Left hindlimb (tissue), 1 donor: ENCODE data around the gene EYA2.
"Not testable (repeated sequence)": the region's sequence is repeated elsewhere in the genome, so short reads cannot be mapped to it uniquely, and the experiment has no call there.

ENCODE experiments used
- DNase-seq: peaks from one replicate; pipeline ENCODE4 v3.0.0-alpha.2; 2018

EYA2 gene, protein sequence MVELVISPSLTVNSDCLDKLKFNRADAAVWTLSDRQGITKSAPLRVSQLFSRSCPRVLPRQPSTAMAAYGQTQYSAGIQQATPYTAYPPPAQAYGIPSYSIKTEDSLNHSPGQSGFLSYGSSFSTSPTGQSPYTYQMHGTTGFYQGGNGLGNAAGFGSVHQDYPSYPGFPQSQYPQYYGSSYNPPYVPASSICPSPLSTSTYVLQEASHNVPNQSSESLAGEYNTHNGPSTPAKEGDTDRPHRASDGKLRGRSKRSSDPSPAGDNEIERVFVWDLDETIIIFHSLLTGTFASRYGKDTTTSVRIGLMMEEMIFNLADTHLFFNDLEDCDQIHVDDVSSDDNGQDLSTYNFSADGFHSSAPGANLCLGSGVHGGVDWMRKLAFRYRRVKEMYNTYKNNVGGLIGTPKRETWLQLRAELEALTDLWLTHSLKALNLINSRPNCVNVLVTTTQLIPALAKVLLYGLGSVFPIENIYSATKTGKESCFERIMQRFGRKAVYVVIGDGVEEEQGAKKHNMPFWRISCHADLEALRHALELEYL

DNA sequence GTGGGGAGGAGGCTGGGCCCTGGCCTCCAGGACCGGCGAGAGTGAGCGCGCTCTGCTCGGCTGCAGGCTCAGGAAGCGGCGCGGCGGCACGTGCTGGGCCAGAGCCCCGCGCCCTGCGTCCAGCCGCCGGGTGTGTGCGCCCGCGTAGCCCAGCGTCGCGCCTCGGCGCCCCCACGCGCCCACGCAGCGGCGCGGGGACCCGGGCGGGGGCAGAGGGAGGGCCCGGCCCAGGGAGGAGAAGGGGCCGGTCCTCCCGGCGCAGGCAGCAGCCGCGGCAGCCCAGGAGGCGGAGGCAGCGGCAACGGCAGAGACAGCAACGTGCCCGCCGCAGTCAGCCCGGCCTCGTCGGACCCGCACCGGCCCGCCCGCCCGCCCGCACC, at the start of gene EYA2:
EYA2 (plus strand) TSS at position 265 of the 380 bp plus-strand sequence. CDS start 95,168 bp downstream, outside the sequence.
- DNase-seq: no peak

DNA sequence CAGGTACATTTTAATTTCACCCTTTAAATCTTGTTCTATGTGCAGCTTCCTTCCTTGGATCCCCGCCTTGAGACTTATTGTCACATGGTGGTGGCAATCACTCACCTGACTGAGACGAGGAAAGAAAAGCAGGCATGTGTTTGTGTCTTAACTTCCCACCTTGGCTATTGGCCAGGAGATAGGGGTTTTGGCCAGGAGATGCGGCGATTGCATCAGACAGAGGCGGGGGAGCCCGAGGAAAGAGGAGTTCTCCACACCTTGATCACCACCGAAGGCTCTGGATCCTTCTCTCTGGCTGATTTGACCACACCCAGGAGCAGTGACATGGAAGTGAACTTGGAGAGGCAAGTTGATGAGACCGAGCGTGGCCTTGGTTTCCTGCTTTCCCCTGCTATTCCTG, 49.7 kb upstream of the EYA2 start:
- no peak for DNase-seq

DNA sequence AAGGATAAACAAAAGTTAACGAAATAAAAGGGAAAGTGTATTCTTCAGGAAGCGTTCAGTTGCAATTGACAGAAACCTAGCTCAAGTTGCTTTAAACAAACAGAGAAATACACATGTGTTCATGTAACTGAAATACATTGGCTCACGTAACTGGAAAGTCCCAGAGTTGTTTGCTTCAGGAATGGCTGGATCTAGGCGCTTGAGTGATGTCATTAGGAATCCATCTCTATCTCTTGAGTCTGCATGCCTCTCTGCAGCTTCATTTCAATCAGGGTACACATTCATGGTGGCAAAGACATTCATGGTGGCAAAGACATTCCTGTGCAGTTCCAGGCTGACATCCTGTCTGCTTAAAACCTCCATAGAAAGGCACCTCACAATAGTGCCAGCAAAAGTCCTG, 45.4 kb upstream of the EYA2 start:
- DNase-seq: no peak

DNA sequence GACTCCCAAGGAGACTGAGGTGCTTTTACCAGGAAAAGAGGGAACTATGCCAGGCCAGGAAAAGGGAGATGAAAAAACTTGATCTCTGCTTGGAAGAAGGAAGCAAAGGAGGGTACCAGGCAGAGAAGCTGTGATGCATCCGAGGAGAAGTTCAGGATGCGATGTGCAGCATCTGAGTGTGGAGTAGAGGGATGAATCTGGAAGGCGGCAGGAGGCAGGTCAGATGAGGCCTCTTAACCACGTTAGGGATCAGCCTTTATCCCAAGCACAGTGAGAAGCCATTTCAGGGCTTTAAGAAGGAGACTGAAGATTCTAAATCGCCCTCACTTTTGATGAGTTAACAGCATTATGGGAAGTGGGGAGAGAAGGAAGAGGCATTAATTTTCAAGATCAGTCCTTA, 44.9 kb upstream of the EYA2 start:
- DNase-seq: no peak

DNA sequence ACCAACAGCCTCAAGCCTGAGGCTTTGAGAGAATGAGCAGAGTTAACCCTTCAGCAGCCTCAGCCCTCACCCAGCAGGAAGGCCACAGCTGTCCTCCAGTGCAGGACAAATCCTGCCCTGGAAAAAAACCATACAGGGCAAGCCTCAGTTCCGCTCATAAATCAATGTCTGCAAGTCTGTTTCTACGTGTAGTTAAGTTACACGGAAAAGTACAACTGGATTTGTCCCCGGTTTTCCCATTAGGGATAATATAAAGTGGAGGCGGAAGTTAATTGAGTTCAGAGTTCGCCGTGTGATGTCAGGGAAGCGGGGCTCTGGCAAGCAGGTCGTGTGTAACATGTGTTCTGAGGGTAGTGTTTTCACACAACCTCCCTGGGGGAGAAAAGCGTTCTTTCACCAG, 44.2 kb upstream of the EYA2 start:
- no peak for DNase-seq

DNA sequence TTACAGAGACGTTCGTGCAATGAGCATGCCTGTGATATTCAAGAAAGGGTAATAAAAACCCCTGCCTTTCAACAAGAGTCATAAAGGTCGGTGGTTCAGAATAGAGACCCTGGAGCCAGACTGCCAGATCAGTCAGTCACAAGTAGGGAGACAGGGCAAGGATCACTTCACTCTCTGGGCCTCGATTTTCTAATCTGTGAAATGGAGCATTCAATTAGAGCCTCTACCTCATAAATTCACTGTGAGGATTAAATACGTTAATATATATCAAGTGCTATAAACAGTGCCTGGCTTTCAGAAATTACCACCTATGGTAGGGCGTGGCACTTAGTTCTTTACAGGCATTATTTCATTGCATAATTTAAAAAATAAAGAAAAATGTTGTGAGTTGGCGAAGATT, 43.7 kb upstream of the EYA2 start:
- no peak for DNase-seq

DNA sequence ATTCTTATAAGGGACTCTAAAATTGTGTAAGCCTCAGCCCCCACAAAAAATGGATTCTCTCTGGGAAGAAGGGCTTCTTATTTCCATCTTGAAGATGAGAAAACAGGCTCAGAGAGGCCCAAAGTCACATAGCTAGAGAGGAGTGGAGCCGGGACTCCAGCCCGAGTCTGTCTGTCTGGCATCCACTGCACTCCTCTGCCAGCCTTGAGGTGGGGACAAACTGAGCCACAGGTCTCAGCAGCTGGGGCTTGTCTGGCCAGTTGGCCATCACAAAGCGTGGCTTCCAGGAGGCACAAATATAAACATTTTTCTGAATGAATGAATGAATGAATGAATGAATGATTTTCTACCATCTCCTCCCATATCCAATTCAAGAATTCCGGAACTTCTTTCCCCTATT, 42.9 kb upstream of the EYA2 start:
- DNase-seq: no peak

DNA sequence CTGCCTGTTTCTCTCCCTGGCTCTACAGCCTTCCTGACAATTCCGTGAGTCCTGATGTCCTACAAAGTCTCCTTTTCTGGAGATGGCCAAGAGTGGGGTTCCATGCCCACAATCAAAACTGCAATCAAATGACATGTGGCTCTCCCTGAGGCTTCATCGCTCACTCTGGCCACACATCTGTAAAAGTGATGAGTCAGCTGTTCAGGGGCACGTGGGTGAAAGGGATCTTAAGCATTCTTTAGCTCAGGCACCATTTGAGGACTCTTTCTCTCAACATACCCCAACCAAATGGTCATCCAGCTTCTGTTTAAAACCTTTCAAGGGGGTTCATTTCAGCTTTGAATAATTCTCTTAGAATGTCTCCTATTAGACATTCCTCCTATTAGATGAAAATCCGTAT, 42.3 kb upstream of the EYA2 start:
- DNase-seq: no peak

DNA sequence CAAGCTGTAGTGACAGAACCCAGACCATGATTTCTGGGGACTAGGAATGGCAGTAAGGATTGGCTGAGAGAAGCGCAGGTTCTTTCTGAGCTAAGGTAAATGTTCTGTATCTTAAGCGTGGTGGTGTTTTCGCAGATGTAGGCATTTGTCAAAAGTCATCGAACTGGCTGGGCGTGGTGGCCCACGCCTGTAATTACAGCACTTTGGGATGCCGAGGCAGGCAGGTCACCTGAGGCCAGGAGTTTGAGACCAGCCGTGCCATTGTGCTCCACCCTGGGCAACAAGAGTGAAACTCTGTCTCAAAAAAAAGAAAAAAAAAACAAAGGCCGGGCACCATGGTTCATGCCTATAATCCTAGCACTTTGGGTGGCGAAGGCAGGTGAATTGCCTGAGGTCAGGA, 40.7 kb upstream of the EYA2 start:
- no peak for DNase-seq

DNA sequence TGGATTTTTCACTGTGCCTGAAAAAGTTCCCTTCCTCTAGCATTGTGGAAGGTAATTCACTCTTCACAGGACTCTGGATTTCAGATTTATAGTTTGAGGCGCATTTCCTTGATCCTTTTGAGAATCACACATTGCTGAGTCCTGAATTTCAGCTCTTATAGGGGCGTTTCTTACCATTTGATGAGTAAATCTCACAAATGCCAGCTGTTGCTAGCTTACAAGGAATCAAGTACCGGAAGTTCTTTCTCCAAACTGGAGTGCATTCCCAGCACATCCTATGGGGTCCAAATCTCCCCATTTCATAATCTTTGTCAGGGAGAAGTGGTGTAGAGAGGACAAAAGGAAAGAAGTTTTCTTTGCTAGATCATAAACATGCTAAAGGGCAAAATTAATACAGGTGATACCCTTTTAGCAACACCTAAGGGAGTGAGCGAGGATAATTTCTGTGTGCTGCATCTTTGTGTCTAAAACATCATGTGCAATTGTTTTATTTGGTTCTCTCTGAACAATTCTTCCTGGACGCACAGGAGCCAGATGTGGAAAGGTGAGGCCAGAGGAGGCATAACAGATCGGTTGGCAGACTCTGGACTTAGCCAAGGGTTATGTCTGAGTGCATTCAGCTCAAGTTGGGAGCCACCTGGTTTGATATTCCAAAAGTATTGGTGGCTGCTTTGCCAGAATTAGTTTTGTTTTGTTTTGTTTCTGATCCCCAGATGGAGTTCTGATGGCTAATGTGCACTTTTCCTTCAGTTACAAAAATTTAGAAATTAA, 37.4 kb upstream of the EYA2 start:
- DNase-seq: no peak

DNA sequence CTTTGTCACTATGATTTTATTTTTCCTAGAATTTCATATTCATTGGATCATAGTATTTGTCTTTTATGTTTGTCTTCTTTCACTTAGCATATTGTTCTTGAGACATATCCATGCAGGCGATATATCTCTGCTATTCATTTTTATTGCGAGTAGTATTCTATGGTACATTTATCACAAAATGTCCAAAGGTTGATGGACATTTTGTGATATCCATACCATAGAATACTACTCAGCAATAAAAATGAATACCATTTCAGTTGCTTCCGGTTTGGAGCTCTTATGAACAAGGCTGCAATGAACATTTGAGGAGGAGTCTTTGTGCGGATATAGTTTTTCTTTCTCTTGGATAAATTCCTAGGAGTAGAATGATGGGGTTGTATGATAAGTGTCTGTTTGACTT, 28.8 kb upstream of the EYA2 start:
- no peak for DNase-seq

DNA sequence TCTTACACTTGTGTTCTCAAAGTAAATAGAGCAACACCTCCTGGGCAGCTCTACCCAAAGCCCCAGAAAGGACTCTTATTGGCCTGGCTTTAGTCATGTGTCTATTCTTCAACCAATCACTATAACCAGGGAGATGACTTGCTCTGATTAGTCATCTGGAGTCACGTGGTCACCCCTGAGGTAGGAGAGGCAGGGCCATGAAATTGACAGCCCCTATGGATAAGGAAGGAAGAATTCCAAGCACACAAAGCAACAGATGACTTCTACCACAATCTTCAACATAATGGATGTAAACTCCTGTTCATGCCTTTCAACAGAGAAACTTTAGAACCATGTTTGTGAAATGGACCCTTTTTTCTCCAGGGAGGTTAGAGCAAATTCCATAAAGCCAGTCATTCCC, 24.6 kb upstream of the EYA2 start:
- DNase-seq: no peak

DNA sequence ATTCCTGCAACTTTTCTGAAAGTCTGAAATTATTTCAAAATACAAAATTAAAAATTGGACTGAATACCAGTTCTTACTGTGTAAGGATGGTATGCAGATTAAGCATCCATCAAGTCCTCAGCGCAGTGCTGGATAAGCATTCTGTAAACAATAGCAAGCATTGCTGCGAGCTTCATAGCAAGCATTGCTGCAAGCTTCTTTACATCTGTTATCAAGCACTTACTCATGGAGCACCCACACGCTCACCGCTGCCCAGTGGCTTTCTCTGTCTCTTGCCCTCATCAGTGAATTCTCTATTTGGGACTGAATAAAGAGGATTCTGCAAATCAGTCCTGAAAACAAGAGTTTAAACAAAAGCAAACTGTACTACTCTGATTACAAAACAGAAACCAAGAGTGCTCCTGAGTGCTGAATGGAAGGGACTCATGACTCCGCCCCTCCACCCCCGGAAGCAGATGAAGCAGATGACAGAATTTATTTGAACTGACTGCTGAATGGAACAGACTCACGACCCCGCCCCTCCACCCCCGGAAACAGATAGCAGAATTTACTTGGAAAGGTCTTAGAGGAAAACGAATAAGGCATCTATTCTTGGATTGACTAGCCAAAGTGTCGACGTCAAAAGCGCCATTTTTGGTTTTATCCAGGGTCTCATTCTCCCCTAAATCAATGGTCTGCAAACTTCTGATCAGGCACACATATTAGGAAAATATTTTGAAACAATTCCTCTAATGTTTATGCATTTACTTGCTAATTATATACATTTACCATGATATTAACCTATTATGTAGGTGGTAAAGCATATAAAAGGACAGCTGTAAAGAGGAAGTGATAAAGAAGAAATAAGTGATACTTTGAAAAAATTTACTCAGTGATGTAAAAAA, 22.1 kb upstream of the EYA2 start:
- no peak for DNase-seq

DNA sequence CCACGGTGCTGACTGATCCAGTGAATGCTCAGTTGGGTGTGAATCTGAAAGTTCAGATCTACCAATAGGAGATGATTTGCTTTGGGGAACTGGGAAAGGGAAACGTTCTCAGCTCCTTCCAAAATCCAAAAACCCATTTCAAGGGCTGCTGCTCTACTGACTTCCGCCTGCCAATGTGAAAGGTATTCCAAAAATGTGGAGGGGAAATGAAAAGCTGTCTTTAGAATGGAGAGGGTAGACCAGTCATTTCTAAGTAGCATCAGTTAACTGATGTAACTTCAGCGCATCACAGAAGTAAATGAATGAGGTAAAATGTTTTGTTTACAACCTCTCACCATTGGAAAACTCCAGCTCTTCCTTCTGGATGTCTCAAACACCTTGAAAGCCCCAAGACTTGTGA, 19.6 kb upstream of the EYA2 start:
- no peak for DNase-seq

DNA sequence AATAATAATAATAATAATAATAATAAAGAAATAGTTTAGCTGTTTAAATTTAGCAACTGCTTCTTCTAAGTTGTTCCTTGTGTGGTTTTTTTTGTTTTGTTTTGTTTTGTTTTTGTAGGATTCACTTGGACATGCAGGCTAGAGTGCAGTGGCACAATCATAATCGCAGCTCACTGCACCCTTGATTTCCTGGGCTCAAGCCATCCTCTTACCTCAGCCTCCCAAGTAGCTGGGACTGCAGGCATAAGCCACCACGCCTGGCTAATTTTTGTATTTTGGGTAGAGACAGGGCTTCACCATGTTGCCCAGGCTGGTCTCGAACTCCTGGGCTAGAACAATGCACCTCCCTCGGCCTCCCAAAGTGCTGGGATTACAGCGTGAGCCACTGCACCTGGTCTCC, 15.3 kb upstream of the EYA2 start:
- DNase-seq: no peak

DNA sequence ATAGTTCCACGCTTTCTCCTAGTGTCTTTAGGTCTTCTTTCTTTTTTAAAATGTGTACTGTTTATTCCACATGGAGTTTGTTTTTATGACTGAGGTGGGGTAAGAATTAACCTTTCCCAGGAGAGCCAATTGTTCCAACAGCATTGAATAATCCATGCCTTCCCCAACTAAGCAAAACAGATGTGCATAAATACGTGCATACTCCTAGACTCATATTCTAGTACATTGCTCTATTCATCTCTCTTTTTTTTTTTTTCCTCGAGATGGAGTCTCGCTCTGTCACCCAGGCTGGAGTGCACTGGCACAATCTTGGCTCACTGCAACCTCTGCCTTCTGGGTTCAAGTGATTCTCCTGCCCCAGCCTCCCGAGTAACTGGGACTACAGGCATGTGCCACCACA, 14.7 kb upstream of the EYA2 start:
- not testable (repeated sequence) for DNase-seq

DNA sequence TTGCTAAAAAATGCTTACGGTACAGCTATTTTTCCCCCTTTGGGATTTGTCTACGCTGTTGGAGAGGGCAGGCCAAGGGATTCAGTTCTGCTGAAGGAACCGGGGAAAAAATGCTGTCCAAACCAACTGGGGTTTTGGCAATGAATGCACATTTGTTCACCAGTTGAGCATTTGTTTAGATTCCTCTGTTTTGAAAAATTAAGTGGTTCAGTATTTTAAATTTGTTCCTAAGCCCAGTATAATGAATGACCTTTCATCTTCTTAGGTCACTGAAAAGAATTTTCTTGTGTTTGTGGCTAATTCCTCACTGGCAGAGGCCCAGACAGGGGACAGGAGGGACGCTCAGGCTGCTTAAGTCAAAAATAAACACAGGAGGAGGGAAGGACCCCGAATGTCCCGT, 10.8 kb upstream of the EYA2 start:
- DNase-seq: no peak

DNA sequence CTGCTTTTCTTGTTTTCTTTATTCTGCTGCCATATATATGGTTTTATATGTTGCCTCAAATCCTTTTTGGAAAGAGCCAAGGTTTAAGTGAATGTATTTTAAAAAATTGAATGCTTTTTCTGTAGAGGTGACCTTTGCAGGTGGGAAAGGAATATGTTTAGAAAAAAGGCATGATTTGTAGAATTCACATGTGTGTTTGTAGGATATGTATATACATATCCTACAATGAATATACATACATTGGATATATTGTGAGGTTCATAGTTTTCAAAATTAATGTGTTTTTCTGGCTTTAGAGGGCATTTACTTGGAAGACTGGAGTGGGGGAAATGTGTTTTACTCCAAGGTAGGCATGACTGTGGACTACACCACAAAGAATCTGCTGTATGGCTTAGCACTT, 4.0 kb upstream of the EYA2 start:
- DNase-seq: no peak

DNA sequence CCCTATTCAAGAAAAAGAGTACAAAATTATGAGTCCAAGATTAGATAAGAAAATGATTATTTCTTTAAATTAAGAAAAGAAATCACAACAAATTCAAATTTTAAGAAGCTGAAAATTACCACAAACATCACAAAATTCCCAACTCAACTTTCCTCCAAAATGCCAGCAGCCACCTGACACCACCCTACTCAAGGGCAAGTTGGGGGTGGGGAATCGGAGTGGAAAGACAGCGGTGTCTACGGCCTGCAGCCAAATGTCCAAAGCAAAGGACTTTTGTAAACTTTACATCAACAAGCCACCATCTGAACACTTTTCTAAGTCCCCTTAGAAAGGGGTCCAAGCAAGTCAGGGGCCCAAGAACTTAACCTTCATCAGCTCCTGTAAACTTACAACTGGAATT, 1.6 kb upstream of the EYA2 start:
- DNase-seq: no peak

DNA sequence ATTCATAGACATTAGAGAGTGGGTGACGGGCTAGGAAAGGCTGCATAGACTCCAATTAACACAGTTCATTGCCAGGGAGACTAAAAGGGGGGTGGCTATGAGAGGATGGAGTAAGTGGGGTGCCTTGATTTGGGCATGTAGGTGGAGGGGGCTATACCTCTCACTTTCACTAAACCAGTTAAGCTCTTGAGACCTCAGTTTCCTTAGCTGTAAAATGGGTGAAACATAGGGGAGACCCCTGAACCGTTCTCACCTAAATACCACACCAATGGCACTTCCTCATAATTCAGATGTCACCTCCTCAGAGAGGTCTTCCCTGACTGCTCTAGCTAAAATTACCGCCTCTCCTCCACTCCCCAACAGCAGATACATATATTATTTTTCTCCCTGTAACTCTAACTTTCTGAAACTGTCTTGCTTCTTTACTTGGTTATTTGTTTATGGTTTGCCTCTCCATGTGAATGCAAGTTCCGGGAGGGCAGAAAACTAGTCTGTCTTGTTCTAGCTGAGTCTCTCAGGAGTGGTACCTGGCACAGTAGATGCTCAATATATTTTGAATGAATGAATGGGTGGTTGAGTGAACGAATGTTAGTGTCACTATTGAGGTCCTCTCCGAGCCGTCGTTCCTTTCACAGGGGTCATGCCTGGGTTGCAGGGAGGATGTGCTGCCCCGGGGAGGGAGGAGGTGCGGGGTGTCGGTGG, 615 bp upstream of the EYA2 start:
- no peak for DNase-seq

DNA sequence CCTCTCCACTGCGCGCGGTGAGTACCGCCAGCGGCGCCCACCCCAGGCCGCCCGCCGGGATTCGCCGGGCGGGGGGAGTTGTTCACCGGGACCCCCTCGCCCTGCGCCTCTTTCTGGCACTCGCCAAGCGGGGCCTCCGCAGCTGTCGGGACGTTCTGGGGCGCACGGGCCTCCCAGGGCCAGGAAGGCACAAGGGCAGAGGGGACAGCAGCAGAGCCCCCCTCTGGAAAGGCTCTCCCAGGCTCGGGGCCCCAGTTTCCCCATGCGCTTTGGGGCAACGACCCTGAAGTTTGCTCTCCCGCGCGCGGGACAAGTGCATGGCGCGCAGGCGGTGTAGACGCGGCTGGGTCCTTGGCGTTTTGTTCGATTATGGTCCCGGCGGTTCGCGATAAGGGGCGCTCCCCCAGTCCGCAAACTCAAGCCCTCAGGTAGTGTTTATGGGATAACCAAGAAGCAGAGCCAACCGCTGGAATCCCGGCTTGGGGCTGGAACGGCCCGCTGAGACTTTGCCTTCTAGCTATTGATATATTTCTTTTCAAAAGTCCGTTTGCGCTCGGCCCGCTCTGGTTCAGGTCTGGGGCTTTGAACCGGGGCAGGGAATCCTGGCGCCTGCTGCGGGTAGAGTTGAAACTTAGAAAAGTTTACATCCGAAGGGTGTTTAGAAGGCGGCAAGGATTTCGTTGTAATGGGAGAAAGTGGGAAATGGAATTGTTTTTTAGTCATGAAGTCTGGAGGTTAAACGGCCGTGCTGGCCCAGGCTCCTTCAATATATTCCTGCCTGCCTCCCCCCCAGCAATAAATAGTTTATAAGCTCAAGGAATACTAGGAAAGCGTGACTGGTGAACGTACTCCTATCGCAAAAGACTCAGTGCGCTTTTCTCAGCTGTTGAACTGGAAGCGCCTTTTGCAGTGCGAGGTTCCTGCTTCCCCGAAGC, 595 bp downstream of the EYA2 start:
- no peak for DNase-seq

DNA sequence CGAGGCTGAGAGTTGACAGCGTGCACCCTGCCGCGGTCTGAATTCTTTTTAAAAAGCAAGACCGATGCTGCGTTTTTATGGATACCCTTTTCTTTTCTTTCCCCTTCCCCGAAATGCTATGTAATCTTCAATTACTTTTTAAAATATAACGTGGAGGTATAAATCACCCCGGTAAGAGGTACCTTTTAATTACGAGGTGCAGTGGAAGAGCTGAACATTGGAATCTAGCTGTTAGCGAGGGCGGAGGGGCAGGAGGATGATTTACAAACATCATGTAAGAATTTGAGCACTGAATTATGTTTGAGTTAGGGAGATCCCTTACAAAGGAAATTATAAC, 1.2 kb downstream of the EYA2 start:
- no peak for DNase-seq
